Ovary (tissue), 9 donors: ENCODE results near the gene NFE2L1. TPM values are rescaled to one million over a fixed set of nuclear protein-coding genes. Genes with fewer than 3 reads are reported as not detected.

ENCODE experiments used
- DNase-seq, 5 donors: peaks; one replicate each; pipeline ENCODE4 v3.0.0-alpha.2; 2019 to 2020
- H3K27ac ChIP-seq, 2 donors: fragments of 200-600 bp; one replicate each; pipeline versions ENCODE4 v1.5.1 to v1.8.0; 2019 to 2022
- H3K27me3 ChIP-seq: fragments of 200-600 bp; one replicate; pipeline ENCODE4 v1.8.0; 2022
- H3K36me3 ChIP-seq: fragments of 200-600 bp; sonication (generic); one replicate; pipeline ENCODE4 v1.5.1; 2019
- H3K4me1 ChIP-seq: one replicate; pipeline ENCODE4 v1.8.1; 2013; ENCODE audit warnings: mild to moderate bottlenecking, moderate library complexity; ENCODE audit not compliant: insufficient read depth
- H3K4me3 ChIP-seq: fragments of 200-600 bp; sonication (generic); one replicate; pipeline ENCODE4 v1.5.1; 2017
- H3K9me3 ChIP-seq, 2 donors: fragments of 200-600 bp in 1 of 2; sonication (generic) in 1 of 2; one replicate each; pipeline versions ENCODE4 v1.5.1 to v1.8.1; 2013 to 2019; ENCODE audit warnings: mild to moderate bottlenecking in 1 of 2, moderate library complexity in 1 of 2
- EP300 ChIP-seq: sonication (generic); formaldehyde crosslinking; IDR thresholded peaks from one replicate; pipeline ENCODE4 v1.6.1; 2017; ENCODE audit warnings: antibody characterized with exemption
- POLR2A ChIP-seq: fragments of 450-650 bp; IDR thresholded peaks from one replicate; pipeline ENCODE4 v1.6.1; 2017; ENCODE audit warnings: antibody characterized with exemption, mild to moderate bottlenecking, moderate library complexity
- whole genome bisulfite sequencing, 3 donors: extraction: QIAGEN DNeasy Blood & Tissue Kit in 1 of 3; methylation state at CpG; one replicate each; pipeline versions ENCODE4 v1.1.5 to v1.1.7; 2013 to 2017; 5-methylcytosine and 5-hydroxymethylcytosine counted together
- intact Hi-C, 4 donors: fragments of 100-400 bp; cut with DNase I; formaldehyde crosslinking; loops; one replicate each; pipeline versions ENCODE4 v1.11.0 to v1.15.1; 2022 to 2023
- polyA plus RNA-seq, 2 donors: library from polyadenylated mRNA; stranded (reverse); fragments of 200-250 nt in 1 of 2; fragments of 350-450 nt in 1 of 2; fragmentation: Illumina TruSeq in 1 of 2; extraction: RNeasy Lipid Tissue Mini Kit (QIAGEN cat#74804) in 1 of 2; gene quantifications; one replicate each; pipeline ENCODE4 v1.2.3, GENCODE V29; 2013 to 2014
- total RNA-seq, 7 donors: library from RNA; depleted of rRNA in 2 of 7; stranded (reverse); fragments of >200 nt in 2 of 7; fragmentation: NEBNext Ultra II Directional in 3 of 7; extraction: Animal tissue kit (Norgen Biotek cat#: 25700) in 3 of 7; gene quantifications; one replicate each; pipeline versions ENCODE4 v1.1.0 to v1.2.4, GENCODE V29; 2016 to 2023
- TF ChIP-seq, protein P1 (sequence below), 3 donors: fragments of 450-650 bp in 2 of 3; fragments of 200-600 bp in 1 of 3; IDR thresholded peaks; one replicate each; pipeline versions ENCODE4 v1.5.1 to v1.8.0; 2016 to 2022; ENCODE audit warnings: antibody characterized with exemption in 3 of 3, mild to moderate bottlenecking in 1 of 3
- donor health status: DM: no; HTN: no; CAD: no; lungs with moderate emphysema.
- donor health status: DM: no; HTN: no; CAD: no.
- donor health status: Bipolar disorder and iron deficiency.
- donor health status: DM: yes; HTN: yes; CAD: no.
- donor health status: DM: no; HTN: no; CAD: no.
- donor health status: DM: yes; HTN: yes; CAD: no.

The NFE2L1 gene
- total and polyA plus RNA-seq, 9 donors, result 80.0 to 577 (median 165) TPM

DNA sequence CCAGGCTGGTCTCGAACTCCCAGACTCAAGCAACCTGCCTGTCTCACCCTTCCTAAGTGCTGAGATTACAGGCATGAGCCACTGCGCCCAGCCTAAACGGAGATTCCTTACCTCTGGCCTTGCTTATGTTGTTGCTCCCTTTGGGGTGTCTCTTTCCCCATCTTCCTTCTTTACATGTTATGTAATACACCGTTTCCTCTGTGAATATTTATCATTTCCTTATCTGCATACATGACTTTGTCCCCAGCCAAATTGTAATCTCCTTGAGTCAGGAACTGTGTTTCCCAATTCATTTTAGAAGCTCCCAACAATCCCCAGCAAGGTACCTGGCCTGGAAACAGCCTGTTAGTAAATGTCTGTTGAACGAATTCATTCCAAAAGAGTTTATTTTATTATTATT, 26.2 kb upstream of the NFE2L1 start:
- Histone ChIP-seq H3K9me3 (no peaks in the 10 kb centered on the region), H3K4me1 (peaks cover 13% of the 10 kb centered on the region), H3K4me3 (no peak overlapping the region), H3K27ac (no peak overlapping the region), H3K36me3 (no peaks in the 10 kb centered on the region), H3K27me3 (no peaks in the 10 kb centered on the region)
- TF ChIP-seq POLR2A (no peak), EP300 (no peak)
- TF ChIP-seq, protein P1, sequence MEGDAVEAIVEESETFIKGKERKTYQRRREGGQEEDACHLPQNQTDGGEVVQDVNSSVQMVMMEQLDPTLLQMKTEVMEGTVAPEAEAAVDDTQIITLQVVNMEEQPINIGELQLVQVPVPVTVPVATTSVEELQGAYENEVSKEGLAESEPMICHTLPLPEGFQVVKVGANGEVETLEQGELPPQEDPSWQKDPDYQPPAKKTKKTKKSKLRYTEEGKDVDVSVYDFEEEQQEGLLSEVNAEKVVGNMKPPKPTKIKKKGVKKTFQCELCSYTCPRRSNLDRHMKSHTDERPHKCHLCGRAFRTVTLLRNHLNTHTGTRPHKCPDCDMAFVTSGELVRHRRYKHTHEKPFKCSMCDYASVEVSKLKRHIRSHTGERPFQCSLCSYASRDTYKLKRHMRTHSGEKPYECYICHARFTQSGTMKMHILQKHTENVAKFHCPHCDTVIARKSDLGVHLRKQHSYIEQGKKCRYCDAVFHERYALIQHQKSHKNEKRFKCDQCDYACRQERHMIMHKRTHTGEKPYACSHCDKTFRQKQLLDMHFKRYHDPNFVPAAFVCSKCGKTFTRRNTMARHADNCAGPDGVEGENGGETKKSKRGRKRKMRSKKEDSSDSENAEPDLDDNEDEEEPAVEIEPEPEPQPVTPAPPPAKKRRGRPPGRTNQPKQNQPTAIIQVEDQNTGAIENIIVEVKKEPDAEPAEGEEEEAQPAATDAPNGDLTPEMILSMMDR (IDR thresholded peaks at IDR 0.05), result no peak
- 58 to 66% (median 65%) methylated on average over 5 of the region's 5 CpGs for WGBS, 3 donors
- DNase-seq, result no peak
- intact Hi-C loops, result loop anchor here in 2 of 4 donors (10.0 kb wide), 1 partner anchor 593 kb away; the partner anchor contains the start of genes HOXB7 (in 2 of the 2) and HOXB8 (in 2 of the 2)

DNA sequence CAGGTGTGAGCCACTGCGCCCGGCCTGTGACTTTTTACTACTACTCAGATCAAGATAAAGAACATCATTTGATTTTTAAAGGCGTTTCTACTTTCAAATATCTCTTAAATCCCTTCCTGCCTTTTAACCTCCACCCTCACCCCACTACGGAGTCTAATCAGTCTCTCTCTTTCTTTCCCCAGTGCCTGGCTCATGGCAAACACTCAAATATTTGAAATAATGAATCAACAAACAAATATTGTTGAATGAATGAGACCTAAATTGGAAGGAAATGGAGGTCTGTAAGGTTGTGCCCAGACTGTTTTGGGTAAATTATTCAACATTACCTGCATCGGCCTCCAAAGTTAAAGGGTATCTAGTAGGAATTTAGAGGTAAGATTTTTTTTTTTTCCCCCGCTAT, 25.3 kb upstream of the NFE2L1 start:
- no peak for DNase-seq
- 51 to 60% (median 57%) methylated on average over 6 of the region's 6 CpGs for WGBS, 3 donors
- intact Hi-C loops, result loop anchor here in 2 of 4 donors (10.0 kb wide), 1 partner anchor 592 kb away; the partner anchor contains the start of genes HOXB7 (in 2 of the 2) and HOXB8 (in 2 of the 2)

DNA sequence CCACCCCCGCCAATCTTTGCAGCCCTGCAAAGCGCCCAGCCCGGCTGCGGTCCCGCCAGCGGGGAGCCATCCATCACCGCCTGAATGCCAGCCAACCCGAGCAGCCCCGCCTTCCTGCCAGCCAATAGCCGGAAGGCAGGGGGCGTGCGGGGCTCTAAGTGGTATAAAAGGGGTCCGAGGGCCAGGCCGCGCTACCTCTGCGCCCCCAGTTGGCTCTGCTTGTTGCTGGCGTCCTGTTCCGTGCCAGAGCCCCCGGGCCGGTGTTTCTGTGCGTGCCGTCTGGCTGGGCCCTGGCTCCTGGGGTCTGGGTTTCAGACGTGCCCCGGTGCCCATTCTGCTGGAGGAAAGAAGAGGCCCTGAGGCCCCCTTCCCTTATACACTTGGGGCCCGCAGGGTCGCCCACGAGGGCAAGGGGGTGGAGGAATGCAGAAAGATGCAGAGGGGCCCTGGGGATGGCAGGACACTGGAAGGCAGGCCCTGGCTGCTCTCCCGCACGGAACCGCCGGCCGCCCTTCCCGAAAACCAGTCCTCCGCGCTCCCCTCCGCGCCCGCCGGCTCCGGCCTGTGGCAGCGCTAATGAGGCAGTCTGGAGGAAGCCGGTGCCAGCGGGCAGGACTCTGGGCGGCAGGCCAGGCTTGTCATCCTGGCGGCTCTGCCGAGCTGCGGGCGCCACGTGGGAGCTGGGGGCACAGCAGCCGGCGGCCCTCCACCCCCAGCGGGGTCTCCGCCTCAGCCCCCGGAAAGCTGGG, 24.6 kb upstream of the NFE2L1 start:
- intact Hi-C loops, result loop anchor here in 3 of 4 donors (2.0 to 10.0 kb wide), 2 partner anchors 107 to 591 kb away; partner anchors contain the start of genes HOXB7 (in 2 of the 3) and HOXB8 (in 2 of the 3)
- peak; percentile 42 to 80 (median 72) for DNase-seq

More for the DNA sequence above, 25.3 kb upstream of the NFE2L1 start:
- Histone ChIP-seq H3K4me3 (no peak overlapping the region), H3K36me3 (no peaks in the 10 kb centered on the region), H3K9me3 (no peaks in the 10 kb centered on the region), H3K27me3 (no peaks in the 10 kb centered on the region), H3K27ac (no peak overlapping the region), H3K4me1 (peaks cover 13% of the 10 kb centered on the region)
- TF ChIP-seq POLR2A (no peak), EP300 (no peak)
- TF ChIP-seq, protein P1 (IDR thresholded peaks at IDR 0.05), result no peak

More for the DNA sequence above, 24.6 kb upstream of the NFE2L1 start:
- no peak overlapping the region for H3K27ac ChIP-seq
- no peaks in the 10 kb centered on the region for H3K9me3 ChIP-seq
- H3K4me3 ChIP-seq, result peak overlapping the region; percentile 35
- peaks cover 13% of the 10 kb centered on the region for H3K4me1 ChIP-seq
- WGBS, 3 donors, result 2 to 4% (median 2%) methylated on average over 44 to 54 of the region's 54 CpGs
- no peaks in the 10 kb centered on the region for H3K27me3 ChIP-seq
- no peaks in the 10 kb centered on the region for H3K36me3 ChIP-seq
- TF ChIP-seq EP300, result no peak
- TF ChIP-seq, protein P1 (IDR thresholded peaks at IDR 0.05), result peak in 1 of 3 donors; percentile 25
- no peak for TF ChIP-seq POLR2A
